MM.1S (cell line): ENCODE measurements around the gene AHNAK.

Source experiments
- DNase-seq: peaks from one replicate; pipeline ENCODE4 v3.0.0-alpha.2; 2015
- H2AFZ ChIP-seq: fragments of 300-600 bp; sonication (generic); 2 replicates; pipeline ENCODE4 v1.6.0; 2016; ENCODE audit warnings: antibody characterized with exemption, low read length
- H3F3A ChIP-seq: fragments of 300-600 bp; sonication (generic); 2 replicates; pipeline ENCODE4 v1.6.1; 2016; ENCODE audit warnings: mild to moderate bottlenecking, antibody characterized with exemption, low read length, moderate library complexity, mixed read lengths; ENCODE audit not compliant: insufficient read depth
- H3K27ac ChIP-seq: fragments of 300-600 bp; sonication (generic); 2 replicates; pipeline ENCODE4 v1.5.1; 2016; ENCODE audit warnings: mild to moderate bottlenecking, low read length
- H3K27me3 ChIP-seq: fragments of 300-600 bp; sonication (generic); replicated peaks from 2 replicates; pipeline ENCODE4 v1.6.0; 2016; ENCODE audit warnings: low read length; ENCODE audit not compliant: insufficient read depth
- H3K36me3 ChIP-seq: fragments of 300-600 bp; sonication (generic); replicated peaks from 2 replicates; pipeline ENCODE4 v1.6.1; 2016; ENCODE audit warnings: mild to moderate bottlenecking, low read length, mixed read lengths; ENCODE audit not compliant: insufficient read depth
- H3K4me1 ChIP-seq: fragments of 300-600 bp; sonication (generic); 2 replicates; pipeline ENCODE4 v1.6.1; 2016; ENCODE audit warnings: low read length, mixed read lengths
- H3K4me2 ChIP-seq: fragments of 300-600 bp; sonication (generic); 2 replicates; pipeline ENCODE4 v1.6.0; 2016; ENCODE audit warnings: low read depth, low read length
- H3K4me3 ChIP-seq: fragments of 300-600 bp; sonication (generic); 2 replicates; pipeline ENCODE4 v1.5.1; 2016; ENCODE audit warnings: low read length, mixed read lengths
- H3K79me2 ChIP-seq: fragments of 300-600 bp; sonication (generic); 2 replicates; pipeline ENCODE4 v1.6.1; 2016; ENCODE audit warnings: mixed run types, low read length, mixed read lengths
- H3K9ac ChIP-seq: fragments of 300-600 bp; sonication (generic); 2 replicates; pipeline ENCODE4 v1.6.1; 2016; ENCODE audit warnings: low read length, mixed read lengths
- H3K9me2 ChIP-seq: fragments of 300-600 bp; sonication (generic); replicated peaks from 2 replicates; pipeline ENCODE4 v1.6.1; 2016; ENCODE audit warnings: mild to moderate bottlenecking, low read length, mixed read lengths; ENCODE audit not compliant: insufficient read depth
- H3K9me3 ChIP-seq: fragments of 300-600 bp; sonication (generic); replicated peaks from 2 replicates; pipeline ENCODE4 v1.6.1; 2016; ENCODE audit warnings: mild to moderate bottlenecking, low read length, mixed read lengths; ENCODE audit not compliant: insufficient read depth
- H4K20me1 ChIP-seq: fragments of 300-600 bp; sonication (generic); 2 replicates; pipeline ENCODE4 v1.6.1; 2016; ENCODE audit warnings: mild to moderate bottlenecking, low read length, moderate library complexity, mixed read lengths; ENCODE audit not compliant: insufficient read depth
- CTCF ChIP-seq: fragments of 300-600 bp; sonication (generic); IDR thresholded peaks from 2 replicates; pipeline ENCODE4 v1.5.1; 2016; ENCODE audit warnings: antibody characterized with exemption, low read length, mixed read lengths
- EZH2 ChIP-seq: fragments of 300-600 bp; sonication (generic); optimal IDR thresholded peaks from 2 replicates; pipeline ENCODE3; 2017; ENCODE audit warnings: low read depth, mild to moderate bottlenecking, antibody characterized with exemption, low read length, mixed read lengths
- EZH2phosphoT487 ChIP-seq: fragments of 300-600 bp; sonication (generic); IDR thresholded peaks from 2 replicates; pipeline ENCODE4 v1.6.1; 2018; ENCODE audit warnings: antibody characterized with exemption, low read length

The AHNAK gene

GRCh38 chr11:62392506-62392905 lies 154.1 kb downstream of the AHNAK start:
- H3K27ac ChIP-seq: no peak overlapping the region
- H3K9ac ChIP-seq: no peak overlapping the region
- H2AFZ ChIP-seq: no peak overlapping the region
- no peaks in the 10 kb centered on the region for H3K36me3 ChIP-seq
- no peaks in the 10 kb centered on the region for H3K9me3 ChIP-seq
- peaks cover 2% of the 10 kb centered on the region; the same call in 1 of the 2 replicates for H3F3A ChIP-seq
- TF ChIP-seq EZH2phosphoT487: no peak
- TF ChIP-seq EZH2: no peak
- TF ChIP-seq CTCF: no peak
- H4K20me1 ChIP-seq: no peaks in the 10 kb centered on the region
- H3K4me2 ChIP-seq: no peak overlapping the region
- peaks cover 5% of the 10 kb centered on the region for H3K4me1 ChIP-seq
- no peaks in the 10 kb centered on the region for H3K9me2 ChIP-seq
- H3K4me3 ChIP-seq: no peak overlapping the region
- no peaks in the 10 kb centered on the region for H3K79me2 ChIP-seq
- DNase-seq: no peak
- peaks cover 7% of the 10 kb centered on the region; the same call in 1 of the 2 replicates for H3K27me3 ChIP-seq

- no peak overlapping the region for H3K27ac ChIP-seq
- H3K27me3 ChIP-seq: peaks cover 7% of the 10 kb centered on the region; the same call in 1 of the 2 replicates
- no peak overlapping the region for H2AFZ ChIP-seq
- no peak overlapping the region for H3K9ac ChIP-seq
- no peaks in the 10 kb centered on the region for H3K79me2 ChIP-seq
- H3F3A ChIP-seq: peaks cover 8% of the 10 kb centered on the region
- H3K36me3 ChIP-seq: no peaks in the 10 kb centered on the region
- H3K4me3 ChIP-seq: no peak overlapping the region
- peaks cover 12% of the 10 kb centered on the region for H3K4me1 ChIP-seq
- no peaks in the 10 kb centered on the region for H3K9me2 ChIP-seq
- no peak for DNase-seq
- TF ChIP-seq CTCF (no peak), EZH2 (no peak), EZH2phosphoT487 (no peak)
- H4K20me1 ChIP-seq: no peaks in the 10 kb centered on the region
- H3K9me3 ChIP-seq: no peaks in the 10 kb centered on the region
- H3K4me2 ChIP-seq: no peak overlapping the region
Measured at GRCh38 chr11:62391642-62392425, 154.8 kb downstream of the AHNAK start.

GRCh38 chr11:62390722-62391121 lies 155.9 kb downstream of the AHNAK start:
- Histone ChIP-seq H3K27me3 (peaks cover 7% of the 10 kb centered on the region; the same call in 1 of the 2 replicates), H2AFZ (no peak overlapping the region), H3K36me3 (no peaks in the 10 kb centered on the region), H3K4me2 (no peak overlapping the region), H3K79me2 (no peaks in the 10 kb centered on the region), H3K9me2 (no peaks in the 10 kb centered on the region), H3K9me3 (no peaks in the 10 kb centered on the region), H4K20me1 (no peaks in the 10 kb centered on the region; the same call in 1 of the 2 replicates), H3F3A (peaks cover 19% of the 10 kb centered on the region), H3K27ac (no peak overlapping the region), H3K9ac (no peak overlapping the region), H3K4me1 (peaks cover 16% of the 10 kb centered on the region), H3K4me3 (no peak overlapping the region)
- DNase-seq: no peak
- TF ChIP-seq CTCF (no peak), EZH2phosphoT487 (no peak), EZH2 (no peak)
